Stimulated activated CD8-positive, alpha-beta memory T cell treated with anti-CD3 and anti-CD28 coated beads, Interleukin-7, amount 100 ng/mL, for 24 hours (primary cell): Measurements from ENCODE around the gene LMAN1L.
"Not testable (repeated sequence)": the region's sequence is repeated elsewhere in the genome, so short reads cannot be mapped to it uniquely, and the experiment has no call there.

Source experiments
- DNase-seq: peaks from one replicate; pipeline ENCODE4 v3.0.0-alpha.2; 2020; ENCODE audit warnings: low read depth

LMAN1L gene

DNA sequence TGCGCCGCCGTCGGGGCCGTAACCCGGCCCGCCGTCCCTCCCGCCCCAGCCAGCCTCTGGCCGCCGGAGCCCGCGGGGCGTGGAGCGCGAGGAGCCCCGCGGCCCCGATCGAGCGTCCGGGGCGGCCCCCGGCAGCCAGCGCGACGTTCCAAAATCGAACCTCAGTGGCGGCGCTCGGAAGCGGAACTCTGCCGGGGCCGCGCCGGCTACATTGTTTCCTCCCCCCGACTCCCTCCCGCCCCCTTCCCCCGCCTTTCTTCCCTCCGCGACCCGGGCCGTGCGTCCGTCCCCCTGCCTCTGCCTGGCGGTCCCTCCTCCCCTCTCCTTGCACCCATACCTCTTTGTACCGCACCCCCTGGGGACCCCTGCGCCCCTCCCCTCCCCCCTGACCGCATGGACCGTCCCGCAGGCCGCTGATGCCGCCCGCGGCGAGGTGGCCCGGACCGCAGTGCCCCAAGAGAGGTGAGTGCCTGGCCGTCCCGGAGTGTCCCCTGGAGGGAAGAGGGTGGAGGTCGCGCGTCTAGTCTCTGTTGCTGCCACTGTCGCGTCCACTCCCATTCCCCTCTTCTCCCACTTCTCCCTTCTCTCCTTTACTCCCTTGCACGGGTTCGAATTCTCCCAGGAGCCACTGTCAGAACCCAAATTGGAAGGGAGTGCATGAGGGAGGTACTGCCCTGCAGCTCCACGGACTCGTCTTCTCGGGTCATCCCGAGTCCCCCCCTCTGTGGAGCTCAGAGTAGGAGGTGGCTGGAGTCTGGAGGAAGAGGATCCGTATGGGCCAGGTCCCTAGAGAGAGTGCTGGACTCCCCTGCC, 30.2 kb upstream of the LMAN1L start:
- no peak for DNase-seq

DNA sequence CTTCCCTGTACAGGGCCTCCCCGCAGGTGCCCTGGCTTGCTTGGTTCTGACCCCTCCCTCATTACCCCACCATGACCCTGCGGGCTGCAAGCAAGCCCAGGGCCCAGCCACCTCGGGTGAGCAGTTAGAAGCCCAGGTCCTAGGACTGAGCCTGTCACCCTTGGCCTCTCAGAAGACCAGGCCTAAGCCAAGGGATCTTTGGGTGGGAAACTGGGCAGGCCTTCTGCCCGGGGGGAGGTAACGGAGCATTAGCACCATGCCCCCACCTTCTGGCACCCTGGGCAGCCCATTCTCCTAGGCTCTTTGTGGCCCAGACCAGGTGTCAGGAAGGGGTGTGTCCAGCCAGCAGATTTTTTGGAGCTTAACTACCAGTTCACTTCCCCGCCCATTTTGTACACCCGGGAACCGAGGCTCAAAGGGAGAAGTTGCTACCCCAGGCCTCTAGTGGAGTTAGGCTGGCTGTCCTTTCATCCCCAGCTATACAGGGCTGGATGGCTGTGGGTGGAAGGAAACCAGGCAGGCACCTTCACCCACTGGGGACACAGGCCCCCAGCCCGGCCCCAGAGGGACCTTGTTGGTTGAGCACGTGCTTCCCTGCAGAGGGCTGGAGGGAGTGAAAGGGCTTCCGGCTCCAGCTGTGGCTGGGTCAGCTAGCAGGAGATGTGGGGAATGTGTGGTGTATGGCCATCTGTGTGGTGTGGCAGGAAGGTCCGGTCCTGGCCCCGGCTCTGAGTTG, 29.4 kb upstream of the LMAN1L start:
- DNase-seq: no peak

DNA sequence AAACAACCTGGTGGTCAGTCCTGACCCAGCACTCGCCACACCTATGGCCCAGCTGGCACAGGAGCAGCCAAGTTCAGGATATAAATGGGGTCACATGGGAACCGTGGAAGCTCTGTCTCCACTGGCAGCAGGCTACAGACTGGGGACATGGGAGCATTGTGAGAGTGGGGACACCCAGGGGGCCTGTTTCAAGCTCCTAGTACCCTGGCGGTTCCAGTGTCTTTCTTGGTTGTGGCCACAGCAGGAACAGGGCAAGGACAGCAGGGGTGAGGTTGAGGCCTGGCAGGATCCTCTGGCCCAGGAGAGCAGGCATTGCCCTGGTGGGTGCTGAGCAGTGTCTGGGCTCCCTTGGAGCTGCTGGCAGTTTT, 28.8 kb upstream of the LMAN1L start:
- no peak for DNase-seq

DNA sequence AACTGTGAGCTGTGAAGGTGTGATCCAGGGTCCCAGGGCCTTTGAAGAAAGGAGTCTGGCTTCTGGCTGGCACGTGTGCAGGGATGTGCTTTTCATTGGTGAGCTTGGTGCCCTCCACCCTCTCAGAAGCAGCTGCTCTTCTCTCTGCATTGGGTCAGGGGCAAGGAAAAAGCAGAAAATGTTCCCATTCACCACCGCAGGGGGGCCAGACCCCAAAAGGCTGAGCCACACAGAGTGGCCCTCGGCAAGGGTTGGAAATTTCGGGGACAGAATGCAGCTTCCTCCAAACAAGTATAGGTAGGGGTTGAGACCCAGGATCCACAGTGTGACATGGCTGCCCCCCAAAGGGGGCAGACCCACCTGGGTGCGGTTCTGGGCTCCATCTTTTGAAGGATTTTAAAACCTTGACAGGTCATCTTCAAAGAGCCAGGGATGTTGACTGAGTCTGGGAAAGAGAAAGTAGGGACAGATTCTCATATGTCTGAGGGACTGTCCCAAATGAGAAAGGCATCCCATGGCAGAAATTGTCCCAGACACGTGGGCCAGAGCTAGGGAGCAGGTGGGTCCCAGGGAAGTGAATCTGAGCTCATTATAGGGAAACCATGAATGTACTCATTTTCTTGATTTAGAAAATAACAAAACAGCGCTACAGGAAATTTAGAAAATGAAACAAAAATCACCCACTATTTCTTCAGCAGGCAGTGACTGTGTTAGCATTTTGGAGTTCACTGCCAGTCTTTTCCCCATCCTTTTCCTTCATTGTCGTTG, 28.0 kb upstream of the LMAN1L start:
- no peak for DNase-seq

DNA sequence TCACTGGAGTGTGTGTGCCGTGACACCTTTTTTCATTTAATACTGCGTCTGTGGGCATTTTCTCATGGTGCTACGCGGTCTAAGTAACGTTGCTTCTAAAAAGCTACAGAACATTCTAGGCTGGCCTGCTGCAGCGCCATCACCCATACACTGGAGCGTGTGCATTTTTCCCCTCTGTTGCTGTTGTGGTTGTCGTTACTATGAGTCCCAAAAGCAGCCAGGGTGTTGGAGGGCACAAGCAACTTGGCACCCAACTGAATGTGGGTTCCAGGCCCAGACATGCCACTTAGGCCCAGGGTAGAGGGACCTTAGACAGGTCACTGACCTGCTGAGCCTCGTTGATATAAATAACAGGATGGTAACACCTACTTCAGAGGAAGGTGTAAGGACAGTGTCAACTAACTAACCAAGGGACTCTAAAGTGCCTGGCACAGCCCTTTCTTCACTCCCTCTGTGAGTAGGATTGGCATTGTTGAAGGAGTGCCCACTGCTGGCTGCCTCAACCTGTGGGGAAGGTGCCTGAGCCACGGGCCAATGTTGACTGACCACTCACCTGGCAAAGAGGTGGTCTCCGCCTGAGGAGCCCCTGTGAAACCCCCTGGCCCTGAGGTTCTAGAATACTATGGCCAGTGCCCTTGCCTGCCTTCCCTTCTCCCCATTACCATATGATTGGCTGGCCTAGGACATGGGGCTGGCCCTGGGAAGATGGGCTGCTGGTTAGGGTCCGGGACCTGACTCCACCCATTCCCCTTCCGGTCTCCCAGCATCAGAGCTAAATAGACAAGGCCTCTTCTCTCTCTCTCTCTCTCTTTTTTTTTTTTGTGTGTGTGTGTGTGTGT, 27.2 kb upstream of the LMAN1L start:
- DNase-seq: no peak

DNA sequence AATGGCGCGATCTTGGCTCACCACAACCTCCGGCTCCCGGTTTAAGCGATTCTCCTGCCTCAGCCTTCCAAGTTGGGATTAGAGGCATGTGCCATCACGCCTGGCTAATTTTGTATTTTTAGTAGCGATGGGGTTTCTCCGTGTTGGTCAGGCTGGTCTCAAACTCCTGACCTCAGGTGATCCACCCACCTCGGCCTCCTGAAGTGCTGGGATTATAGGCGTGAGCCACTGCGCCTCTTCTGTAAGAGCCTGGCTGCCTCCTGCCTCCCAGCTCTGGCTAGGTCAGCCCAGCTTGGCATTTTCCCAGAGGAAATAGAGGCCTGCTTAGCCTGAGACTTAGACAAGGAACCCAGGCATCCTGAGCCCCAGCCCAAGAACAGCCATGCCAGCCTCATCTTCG, 26.6 kb upstream of the LMAN1L start:
- DNase-seq: not testable (repeated sequence)

DNA sequence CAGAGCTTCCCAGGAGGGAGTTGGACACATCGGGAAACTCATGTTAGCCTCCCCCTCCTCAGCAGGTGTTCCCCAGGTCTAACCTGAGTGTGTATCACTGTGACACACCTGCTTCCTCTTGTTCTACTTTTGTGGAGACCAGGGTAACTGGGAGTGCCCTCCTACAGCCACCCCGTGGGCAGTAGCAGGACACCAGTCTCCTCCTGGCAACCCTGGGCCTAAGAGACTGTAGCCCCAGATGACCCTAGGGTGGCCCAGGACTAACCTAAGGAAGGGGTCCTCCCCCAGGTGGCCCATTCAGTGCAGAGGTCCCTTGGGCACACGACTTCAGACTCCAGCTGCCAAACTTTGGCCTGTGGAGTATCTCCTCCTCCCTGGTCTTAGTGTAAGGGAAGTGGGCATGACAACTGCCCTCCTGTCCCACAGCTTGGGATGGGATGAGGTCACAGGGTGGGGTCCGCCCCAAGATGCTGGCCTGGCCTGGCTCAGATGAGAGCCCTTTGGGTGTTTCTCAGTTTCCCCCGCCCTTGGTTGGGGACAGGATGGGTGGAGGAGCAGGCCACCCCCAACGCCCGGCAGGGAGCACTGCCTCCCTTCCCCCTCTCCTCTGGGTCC, 26.0 kb upstream of the LMAN1L start:
- DNase-seq: no peak

DNA sequence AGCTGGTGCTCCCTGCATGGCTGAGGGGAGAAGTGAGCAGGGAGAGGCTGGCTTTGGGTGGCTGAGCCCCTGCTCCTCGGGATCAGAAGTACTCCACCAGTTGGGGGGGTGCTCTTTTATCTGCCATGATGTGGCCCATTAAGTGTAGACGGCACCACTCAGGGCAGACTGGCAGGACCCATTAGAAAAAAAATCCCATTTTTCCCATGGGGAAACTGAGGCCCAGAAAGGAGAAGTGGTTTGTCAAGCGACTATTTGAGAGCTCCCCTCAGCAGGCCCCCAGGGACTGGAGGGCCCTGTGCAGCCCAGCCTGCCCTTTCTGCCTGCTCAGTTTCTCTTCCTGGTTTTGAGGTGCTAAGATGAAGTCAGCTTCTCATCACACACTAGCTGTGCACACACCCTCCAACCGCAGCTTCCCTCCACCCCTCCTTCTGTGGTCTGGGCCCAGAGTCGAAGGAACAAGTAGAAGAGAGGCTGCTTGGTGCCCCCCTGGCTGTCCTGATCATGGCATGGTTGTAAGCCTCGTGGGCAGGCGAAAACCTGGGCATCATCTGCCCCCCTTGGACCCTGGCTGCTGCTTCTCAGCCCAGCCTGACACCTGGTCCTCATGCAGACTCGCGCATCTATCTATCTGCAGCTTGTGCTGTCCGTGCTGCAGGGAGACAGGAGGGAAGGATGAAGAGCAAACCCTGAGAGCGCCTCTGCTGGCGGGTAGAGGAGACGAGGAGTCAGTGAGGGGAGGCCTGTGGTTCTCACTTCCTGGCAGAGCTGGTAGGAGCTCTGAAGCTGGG, 25.2 kb upstream of the LMAN1L start:
- peak; percentile 76 for DNase-seq

DNA sequence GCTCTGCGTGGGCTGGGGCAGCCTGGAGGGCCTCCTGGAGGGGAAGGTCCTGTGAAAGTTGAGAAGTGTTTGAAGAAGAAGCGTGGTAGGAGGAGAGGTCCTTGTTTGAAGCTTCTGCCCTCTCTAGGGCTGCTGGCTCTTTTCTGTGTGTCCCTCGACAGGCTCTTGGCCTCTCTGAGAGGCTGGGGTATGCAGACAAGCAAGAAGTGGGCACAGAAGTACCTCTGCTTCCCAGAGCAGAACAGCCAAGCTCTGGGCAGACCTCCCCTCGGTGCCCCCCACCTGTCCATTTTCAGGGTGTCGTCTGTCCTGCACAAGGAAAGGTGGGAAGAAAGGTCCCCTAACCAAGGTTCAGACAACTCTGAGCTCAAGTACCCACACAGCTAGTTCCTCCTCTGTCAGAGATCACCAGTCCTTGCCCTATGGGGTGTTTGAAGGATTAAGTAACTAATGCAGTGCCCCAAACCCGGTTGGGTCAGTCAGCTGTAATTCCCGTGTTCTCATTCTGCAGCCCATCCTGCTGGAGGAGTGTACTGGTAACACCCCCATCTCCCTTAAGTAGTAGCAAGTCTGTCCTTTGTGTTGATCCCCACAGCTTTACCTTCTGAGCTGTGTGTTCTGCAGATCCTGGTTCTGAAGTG, 24.5 kb upstream of the LMAN1L start:
- DNase-seq: no peak

DNA sequence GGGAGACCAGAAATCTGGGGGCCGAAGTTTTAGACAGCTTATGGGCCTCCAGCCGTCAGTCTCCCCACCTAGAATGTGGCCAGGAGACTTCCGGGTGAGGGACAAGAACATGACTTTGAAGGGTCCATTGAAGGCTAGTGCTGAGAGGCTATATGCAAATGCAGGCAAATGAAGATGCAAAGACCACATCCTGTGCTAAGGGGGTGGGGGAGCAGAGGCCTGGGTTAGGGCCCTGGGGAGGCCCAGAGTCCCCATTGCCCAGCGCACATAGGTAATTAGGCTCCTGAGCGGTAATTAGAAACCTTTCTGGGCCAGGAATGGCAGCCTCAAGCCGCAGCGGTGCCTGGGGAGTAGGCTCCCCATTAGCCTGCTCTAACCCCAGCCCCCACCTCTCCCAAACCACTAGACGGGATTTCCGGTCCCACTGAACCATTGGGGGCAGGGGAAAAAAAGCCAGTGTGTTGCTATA, 23.9 kb upstream of the LMAN1L start:
- no peak for DNase-seq

DNA sequence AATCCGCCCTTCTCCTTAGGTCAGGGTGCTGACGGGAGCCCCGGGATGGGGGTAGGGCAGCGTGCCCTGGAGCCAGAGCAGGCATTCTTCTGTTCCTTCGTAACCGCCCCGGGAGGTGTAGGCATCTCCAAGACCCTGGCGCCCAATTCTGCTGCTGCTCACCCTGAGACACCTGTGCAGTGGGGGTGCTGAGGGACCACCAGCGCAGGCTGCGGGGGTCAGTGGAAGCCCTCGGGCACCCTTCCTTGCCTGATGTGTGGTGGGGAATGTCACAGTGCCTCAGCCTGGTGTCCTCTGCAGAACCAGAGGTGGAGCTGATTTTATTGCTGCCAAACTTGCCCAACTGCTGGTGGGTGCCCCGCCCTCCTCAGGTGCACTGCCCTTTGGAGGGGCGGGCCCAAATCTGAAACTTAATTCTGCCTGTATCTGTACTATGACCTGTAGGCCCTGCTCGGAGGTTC, 23.4 kb upstream of the LMAN1L start:
- no peak for DNase-seq

DNA sequence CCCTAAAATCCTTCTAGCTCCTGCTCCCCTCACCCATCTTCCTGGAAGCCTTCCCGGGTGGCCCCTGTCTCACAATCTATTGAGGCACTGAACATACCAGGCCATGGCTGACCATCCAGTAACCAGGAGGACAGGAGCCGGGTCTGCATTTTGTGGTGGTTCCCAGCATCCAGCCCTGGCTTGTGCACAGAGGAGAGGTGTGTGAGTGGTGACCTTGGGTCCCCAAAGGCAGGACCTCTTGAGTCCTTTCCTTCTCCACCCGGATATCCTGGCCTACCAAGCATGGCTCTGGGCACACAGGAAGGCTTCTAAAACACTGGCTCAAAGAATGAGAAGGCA, 22.9 kb upstream of the LMAN1L start:
- no peak for DNase-seq

DNA sequence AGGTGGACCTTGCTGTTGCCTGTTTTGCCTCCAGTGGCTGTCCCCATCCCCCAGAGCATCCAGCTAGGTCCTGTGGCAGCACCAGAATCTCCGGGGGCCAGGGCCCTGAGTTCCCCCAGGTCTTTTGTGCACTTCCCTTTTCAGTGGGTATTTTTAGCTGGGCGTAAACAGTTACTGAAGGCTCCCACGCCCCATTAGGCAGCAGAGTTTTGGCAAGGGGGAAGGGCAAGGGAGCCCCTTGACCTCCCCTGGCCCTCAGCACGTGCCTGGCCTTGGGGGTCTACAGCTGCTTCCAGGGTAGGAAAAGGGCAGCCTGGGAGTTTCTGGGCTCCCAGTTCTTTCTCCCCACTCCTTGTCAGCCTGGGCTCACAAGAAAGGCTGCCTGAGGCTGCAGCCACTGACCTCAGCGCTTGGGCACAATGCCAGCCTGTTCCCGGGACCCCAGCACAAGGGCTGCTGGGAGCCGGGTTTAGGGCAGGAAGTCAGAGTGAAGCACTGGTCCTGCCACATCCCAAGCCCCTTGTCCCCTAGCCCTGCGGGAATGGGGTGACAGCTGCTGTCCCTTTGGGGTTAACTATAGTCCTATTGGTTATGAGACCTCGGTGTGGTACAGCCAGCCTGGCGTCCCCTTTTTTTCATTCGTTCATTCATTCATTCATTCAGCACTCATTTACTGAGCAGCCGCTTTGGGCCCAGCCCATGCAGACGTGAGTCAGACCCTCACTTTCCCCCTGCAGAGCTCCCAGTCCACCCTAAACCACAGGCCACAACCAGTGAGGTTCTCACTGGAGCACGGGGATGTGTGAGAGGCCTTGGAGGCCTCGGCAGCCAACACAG, 22.3 kb upstream of the LMAN1L start:
- no peak for DNase-seq

DNA sequence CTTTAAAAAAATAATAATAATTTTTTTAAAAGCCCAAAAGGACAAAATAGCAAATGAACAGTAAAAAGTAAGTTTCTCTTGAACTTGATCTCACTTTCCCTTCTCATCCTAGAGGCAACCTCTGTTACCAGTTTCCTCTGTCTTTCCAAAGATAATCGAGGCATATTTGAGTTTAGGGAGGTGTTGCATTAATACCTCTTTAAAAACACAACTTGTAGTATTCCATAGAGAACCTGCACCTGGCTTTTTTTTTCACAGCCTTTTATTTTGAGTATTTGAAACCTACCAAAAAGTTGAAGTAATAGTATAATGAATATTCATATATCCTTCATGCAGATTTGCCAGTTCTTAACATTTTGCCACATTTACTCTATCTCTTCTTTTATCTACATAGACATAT, 21.6 kb upstream of the LMAN1L start:
- DNase-seq: no peak

DNA sequence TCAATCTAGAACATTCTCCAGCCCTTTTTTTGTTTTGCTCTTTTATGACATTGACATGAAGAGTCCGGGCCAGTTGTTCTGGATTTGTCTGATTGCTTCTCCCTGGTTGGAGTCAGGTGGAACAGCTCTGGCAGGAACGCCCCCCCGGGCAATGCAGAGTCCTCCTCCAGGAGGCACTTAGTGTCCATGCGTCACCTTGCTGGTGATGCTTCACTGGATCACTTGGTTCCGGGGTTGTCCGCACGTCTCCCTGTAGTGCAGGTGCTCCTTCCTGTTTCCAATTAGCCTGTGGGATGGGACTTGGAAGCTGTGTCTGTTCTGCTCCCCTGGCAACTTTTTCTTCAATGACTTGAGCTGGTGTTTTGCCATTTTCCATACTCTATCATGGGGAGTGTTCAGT, 21.0 kb upstream of the LMAN1L start:
- DNase-seq: no peak

DNA sequence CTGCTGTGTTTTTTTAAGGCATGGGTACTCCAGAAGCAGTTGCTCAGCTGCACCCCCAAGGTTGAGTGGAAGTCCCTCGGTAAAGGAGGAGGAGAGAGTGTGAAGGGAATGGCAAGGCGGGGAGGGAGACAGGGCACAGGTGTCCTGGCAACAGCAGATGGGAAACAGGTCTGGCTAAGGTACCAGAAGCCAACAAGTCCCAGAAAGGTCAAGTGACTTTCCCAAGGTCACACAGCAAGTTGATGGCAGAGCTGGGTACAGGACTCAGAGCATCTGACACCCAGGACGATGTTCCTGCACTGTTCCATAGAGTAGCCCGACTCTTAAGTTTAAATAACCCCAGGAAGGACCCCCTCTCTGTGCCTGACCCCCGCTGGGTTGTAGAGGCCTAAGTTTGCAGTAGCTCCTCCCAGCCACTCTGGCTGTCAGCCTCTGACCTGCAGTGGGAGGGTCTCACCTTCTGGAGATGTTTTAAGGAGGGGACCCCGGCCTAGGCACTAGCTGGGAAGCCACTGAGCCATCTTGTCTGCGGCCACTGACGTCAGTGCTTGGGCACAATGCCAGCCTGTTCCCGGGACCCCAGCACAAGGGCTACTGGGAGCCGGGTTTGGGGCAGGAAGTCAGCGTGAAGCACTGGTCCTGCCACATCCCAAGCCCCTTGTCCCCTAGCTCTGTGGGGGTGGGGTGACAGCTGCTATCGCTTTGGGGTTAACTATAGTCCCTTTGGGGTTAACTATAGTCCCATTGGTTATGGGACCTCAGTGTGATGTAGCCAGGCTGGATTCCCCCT, 20.2 kb upstream of the LMAN1L start:
- DNase-seq: no peak

DNA sequence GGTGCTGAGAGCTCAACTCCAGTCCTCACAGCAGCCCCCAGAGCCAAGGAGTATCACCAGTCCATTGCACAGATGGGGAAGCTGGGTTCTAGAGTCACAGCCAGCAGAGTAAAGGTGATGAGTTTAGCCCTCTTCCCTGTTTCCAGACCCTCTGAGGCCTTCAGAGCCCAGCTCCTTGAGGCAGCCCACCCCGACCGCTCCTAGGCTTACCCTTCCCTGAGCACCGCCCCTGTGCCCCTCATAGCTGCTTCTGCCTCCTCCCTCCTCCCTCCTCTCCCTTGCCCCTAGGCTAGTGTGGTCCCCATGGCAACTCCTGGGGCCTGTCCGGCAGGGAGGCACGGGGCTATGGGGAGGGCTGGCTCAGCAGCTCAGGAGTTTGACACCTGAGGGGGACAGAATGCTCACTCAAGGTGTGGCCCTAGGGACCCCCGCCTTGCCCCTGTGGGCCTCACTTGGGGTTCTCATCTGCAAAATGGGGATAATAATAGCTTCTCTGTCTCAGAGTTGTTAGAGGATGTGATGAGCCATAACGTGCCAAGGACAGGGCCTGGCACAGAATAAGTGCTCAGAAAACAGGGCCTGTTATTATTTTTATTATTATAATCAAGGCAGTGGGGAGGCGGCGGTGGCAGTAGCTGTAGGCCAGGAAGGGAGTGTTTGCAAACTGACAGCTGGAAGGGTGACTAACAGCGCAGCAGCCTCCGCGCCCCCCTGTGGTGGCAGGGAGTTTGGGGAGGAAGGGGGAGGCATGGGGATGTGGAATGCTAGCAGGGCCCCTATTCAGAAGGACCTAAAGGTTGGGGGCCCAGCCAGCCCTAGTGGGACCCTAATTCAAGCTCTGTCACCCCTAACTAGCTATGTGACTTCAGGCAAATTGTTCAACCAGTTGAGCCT, 19.3 kb upstream of the LMAN1L start:
- no peak for DNase-seq
